AG09309 (cell line): ENCODE measurements around the gene ALKBH7.

ENCODE experiments used
- DNase-seq: peaks from one replicate; pipeline ENCODE4 v3.0.0-alpha.2; 2010; ENCODE audit warnings: low read depth
- H3K4me3 ChIP-seq: 2 replicates; pipeline ENCODE4 v1.5.1; 2011; ENCODE audit warnings: mild to moderate bottlenecking, low read depth, low read length, moderate library complexity; ENCODE audit not compliant: control insufficient read depth
- TF ChIP-seq, protein P1 (sequence below): IDR thresholded peaks from 2 replicates; pipeline ENCODE4 v1.5.1; 2011; ENCODE audit warnings: mild to moderate bottlenecking, low read depth, low read length, inconsistent platforms; ENCODE audit not compliant: insufficient read depth, control insufficient read depth; ENCODE audit errors: missing control alignments

Gene ALKBH7

DNA sequence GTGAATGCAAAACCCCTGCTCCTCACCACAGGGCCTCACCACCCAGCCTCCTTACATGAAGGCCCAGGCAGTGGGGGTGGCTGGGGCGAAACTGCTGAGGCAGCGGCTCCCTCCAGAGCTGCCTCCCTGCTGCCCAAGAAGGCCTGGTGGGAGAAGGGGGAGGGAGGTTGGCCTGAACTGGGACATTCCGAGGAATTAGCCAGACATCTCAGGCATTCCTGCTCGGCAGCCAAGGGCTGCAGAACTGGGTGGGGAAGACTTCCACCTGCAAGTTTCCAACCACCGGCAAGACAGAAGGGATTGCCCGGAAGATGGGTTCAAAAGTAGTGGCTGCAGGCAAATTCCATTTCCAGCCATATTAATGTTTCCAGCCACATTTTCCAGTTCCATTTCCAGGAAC, 5.4 kb downstream of the ALKBH7 start:
- TF ChIP-seq, protein P1, sequence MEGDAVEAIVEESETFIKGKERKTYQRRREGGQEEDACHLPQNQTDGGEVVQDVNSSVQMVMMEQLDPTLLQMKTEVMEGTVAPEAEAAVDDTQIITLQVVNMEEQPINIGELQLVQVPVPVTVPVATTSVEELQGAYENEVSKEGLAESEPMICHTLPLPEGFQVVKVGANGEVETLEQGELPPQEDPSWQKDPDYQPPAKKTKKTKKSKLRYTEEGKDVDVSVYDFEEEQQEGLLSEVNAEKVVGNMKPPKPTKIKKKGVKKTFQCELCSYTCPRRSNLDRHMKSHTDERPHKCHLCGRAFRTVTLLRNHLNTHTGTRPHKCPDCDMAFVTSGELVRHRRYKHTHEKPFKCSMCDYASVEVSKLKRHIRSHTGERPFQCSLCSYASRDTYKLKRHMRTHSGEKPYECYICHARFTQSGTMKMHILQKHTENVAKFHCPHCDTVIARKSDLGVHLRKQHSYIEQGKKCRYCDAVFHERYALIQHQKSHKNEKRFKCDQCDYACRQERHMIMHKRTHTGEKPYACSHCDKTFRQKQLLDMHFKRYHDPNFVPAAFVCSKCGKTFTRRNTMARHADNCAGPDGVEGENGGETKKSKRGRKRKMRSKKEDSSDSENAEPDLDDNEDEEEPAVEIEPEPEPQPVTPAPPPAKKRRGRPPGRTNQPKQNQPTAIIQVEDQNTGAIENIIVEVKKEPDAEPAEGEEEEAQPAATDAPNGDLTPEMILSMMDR: no peak
- H3K4me3 ChIP-seq: no peak overlapping the region
- no peak for DNase-seq

DNA sequence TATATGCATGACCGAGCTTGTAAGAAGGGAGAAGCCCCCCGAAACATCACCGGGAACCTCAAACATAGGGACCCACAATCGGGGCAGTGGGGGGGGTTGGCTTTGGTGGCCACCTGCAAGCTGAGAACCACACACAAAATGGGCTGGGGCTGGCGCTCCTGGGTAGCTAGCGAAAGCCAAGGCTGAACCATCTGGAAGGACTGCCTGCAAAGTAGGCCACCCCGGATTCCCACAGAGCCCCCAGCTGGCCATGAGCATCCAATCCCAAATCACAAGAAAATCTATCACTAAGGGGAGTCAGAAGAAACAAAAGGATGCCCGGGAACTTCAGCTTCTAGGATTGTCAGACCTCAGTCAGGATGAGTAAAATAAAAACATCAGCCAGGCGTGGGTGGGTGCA, 5.9 kb downstream of the ALKBH7 start:
- TF ChIP-seq, protein P1: no peak
- no peak overlapping the region for H3K4me3 ChIP-seq
- no peak for DNase-seq

DNA sequence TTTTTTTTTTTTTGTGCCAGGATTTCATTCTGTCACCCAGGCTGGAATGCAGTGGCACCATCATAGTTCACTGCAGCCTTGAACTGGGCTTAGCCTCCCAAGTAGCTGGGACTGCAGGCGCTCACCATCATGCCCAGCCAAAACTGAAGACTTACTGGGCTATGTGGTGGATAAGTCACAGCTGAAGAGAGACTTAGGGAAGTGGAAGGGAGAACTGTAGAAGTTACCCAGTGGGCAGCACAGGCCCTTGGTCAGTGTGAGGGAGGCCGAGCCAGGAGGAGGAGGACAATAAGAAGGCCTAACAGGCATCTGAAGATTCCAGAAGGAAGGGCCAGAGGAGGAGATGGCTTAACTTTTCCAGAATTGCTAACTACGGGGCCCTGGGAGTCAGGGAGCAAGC, 7.2 kb downstream of the ALKBH7 start:
- DNase-seq: no peak
- TF ChIP-seq, protein P1: no peak
- no peak overlapping the region for H3K4me3 ChIP-seq

DNA sequence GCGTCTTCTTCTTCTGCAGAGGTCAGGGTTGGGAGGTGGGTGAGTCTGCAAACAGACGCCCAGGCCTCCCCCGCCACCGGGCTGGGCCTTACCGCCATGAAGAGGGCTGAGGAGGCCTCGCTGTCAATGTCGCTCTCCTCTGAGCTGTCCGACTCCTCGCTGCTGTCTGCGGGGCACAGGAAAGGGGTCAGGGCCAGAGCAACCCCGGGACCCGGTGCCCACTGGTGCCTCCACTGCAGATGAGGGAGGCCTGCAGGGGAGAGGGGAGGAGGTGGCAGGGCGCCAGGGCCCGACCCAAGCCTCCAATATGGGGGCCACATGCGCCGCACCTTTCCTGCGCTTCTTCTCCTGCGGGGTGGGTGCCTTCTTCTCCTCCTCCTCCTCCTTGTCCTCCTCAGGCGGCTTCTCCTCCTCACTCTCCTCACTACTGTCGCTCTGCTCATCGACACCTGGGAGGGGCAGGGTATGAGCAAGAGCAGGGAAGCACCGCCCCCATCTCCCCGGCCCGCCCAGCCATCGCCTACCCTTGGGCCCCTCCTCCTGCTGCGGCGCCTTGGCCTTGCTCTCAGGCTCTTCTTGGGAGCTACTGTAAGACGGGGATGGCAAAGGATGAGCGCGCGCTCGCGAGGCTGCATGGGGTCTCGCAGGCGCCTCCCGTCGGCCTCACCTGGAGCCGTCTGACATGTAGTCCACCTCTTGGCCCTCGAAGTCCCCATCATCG, 8.6 kb downstream of the ALKBH7 start:
- no peak overlapping the region for H3K4me3 ChIP-seq
- TF ChIP-seq, protein P1: no peak
- DNase-seq: no peak

DNA sequence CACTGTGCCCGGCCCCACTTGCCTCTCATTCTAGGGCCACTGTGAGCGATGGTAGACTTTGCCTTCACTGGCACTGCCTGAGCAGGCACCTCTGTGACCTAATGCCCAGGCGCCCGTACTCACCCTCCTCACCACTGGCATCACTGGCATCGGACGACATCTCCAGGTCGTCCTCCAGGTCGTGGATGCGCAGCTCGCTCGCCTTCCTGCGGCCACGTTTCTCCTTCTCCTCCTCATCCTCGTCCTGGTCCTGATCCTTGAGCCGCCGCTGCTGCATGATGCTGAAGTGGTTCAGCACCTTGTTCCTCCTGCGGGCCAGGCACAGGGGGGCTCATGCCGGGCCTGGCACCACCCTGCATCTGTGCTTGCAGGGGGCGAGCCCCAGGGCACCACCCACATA, 10.6 kb downstream of the ALKBH7 start:
- no peak for DNase-seq
- no peak overlapping the region for H3K4me3 ChIP-seq
- TF ChIP-seq, protein P1: no peak

DNA sequence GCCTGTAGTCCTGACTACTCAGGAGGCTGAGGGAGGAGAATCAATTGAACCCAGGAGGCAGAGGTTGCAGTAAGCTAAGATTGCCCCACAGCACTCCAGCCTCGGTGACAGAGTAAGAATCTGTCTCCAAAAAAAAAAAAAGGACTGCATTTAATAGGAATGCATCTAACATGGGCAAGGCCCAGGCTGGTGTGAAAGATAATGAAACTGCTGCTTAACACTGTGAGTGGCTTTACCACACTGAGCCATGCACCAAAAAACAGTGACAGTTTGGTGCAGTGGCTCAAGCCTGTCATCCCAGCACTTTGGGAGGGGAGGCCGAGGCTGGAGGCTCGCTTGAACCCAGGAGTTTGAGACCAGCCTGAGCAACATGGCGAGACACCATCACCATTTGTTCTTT, 11.8 kb downstream of the ALKBH7 start:
- no peak overlapping the region for H3K4me3 ChIP-seq
- DNase-seq: no peak
- TF ChIP-seq, protein P1: no peak
